ENCODE measurements around the gene ZNF580. TPM values are rescaled to one million over a fixed set of nuclear protein-coding genes. Genes with fewer than 3 reads are reported as not detected.

ZNF580 gene
- total RNA-seq, 1 donor from 2014 or later: 35.8 TPM

- no peaks in the 10 kb centered on the region for H3K27me3 Mint-ChIP-seq (ENCODE audit: low read depth, unreplicated experiment)
- Histone ChIP-seq H3K27me3 (ENCODE audit: insufficient read depth, low read length) (no peaks in the 10 kb centered on the region), H3K9me3 (ENCODE audit: insufficient read depth, low read depth, low read length) (no peaks in the 10 kb centered on the region), H4K20me1 (ENCODE audit: insufficient read depth, low read length) (peaks cover 14% of the 10 kb centered on the region), H2AFZ (ENCODE audit: low read depth, low read length) (peak overlapping the region; percentile 72), H3K4me3 (ENCODE audit: insufficient read depth, low read depth, low read length) (peak overlapping the region; percentile 99), H3K27ac (ENCODE audit: low read depth, low read length) (peak overlapping the region; percentile 96), H3K4me2 (ENCODE audit: low read length) (peak overlapping the region; percentile 98), H3K36me3 (ENCODE audit: insufficient read depth, low read length) (no peaks in the 10 kb centered on the region), H3K79me2 (ENCODE audit: insufficient read depth, low read length) (peaks cover 48% of the 10 kb centered on the region), H3K9ac (ENCODE audit: low read length) (peak overlapping the region; percentile 100), H3K4me1 (ENCODE audit: insufficient read depth, low read length) (peaks cover 23% of the 10 kb centered on the region)
- H3K9me3 Mint-ChIP-seq (ENCODE audit: unreplicated experiment): peaks cover 3% of the 10 kb centered on the region
- peak overlapping the region; percentile 100 for H3K27ac Mint-ChIP-seq (ENCODE audit: unreplicated experiment)
- peak overlapping the region; percentile 100 for H3K4me3 Mint-ChIP-seq (ENCODE audit: unreplicated experiment)
- DNase-seq (ENCODE audit: low read depth): no peak
- H3K4me1 Mint-ChIP-seq (ENCODE audit: low read depth, unreplicated experiment): peaks cover 22% of the 10 kb centered on the region
- FAIRE-seq: no peak
- no peak for TF ChIP-seq CTCF (IDR thresholded peaks at IDR 0.05; ENCODE audit: insufficient read depth, low read depth, low read length)
- no peak for TF ChIP-seq EZH2 (IDR thresholded peaks at IDR 0.05; ENCODE audit: insufficient read depth, low read length)
- H3K36me3 Mint-ChIP-seq (ENCODE audit: low read depth, unreplicated experiment): peaks cover 7% of the 10 kb centered on the region
Measured at GRCh38 chr19:55635334-55635717, 5.5 kb upstream of the ZNF580 start.

DNA sequence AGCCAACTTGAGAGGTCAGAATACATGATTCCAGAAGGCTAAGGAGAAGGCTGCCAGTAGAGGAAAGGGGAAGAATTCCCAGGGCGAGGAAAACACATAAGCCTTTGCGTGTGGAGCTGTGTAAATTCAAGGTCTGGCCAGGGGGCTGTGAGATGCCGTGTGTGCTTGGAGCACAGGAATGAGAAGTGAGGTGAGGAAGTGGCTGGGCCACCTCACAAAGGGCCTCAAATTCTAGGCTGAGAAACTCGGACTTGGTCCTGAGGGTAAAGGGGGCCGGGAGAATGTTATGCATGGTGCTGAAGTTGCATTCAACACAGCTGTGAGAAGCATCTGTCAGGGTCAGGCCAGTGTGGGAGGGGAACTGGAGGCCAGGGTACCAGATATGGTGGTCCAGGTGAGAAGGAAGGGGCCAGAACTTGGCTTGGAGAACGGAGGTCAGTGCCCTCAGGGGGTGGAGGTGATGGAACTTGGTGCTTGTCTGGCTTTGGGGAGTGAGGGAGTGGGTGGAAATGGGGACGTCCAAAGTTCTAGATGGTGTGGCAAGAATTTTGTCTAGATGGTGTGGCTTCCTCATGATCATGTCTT, 4.9 kb upstream of the ZNF580 start:
- H3K4me1 Mint-ChIP-seq (ENCODE audit: low read depth, unreplicated experiment): peaks cover 22% of the 10 kb centered on the region

More for the DNA sequence above, 4.9 kb upstream of the ZNF580 start:
- H3K79me2 ChIP-seq (ENCODE audit: insufficient read depth, low read length): peaks cover 48% of the 10 kb centered on the region
- peaks cover 3% of the 10 kb centered on the region for H3K9me3 Mint-ChIP-seq (ENCODE audit: unreplicated experiment)
- H3K27me3 Mint-ChIP-seq (ENCODE audit: low read depth, unreplicated experiment): no peaks in the 10 kb centered on the region
- H3K4me2 ChIP-seq (ENCODE audit: low read length): peak overlapping the region; percentile 98
- peak overlapping the region; percentile 96 for H3K27ac ChIP-seq (ENCODE audit: low read depth, low read length)
- H3K36me3 ChIP-seq (ENCODE audit: insufficient read depth, low read length): no peaks in the 10 kb centered on the region
- peak overlapping the region; percentile 99 for H3K4me3 ChIP-seq (ENCODE audit: insufficient read depth, low read depth, low read length)
- no peak for FAIRE-seq
- H3K4me1 ChIP-seq (ENCODE audit: insufficient read depth, low read length): peaks cover 25% of the 10 kb centered on the region
- peak overlapping the region; percentile 100 for H3K27ac Mint-ChIP-seq (ENCODE audit: unreplicated experiment)
- H3K36me3 Mint-ChIP-seq (ENCODE audit: low read depth, unreplicated experiment): peaks cover 7% of the 10 kb centered on the region
- H2AFZ ChIP-seq (ENCODE audit: low read depth, low read length): no peak overlapping the region
- peak overlapping the region; percentile 100 for H3K9ac ChIP-seq (ENCODE audit: low read length)
- H3K4me3 Mint-ChIP-seq (ENCODE audit: unreplicated experiment): peak overlapping the region; percentile 100
- DNase-seq (ENCODE audit: low read depth): no peak
- no peak for TF ChIP-seq EZH2 (IDR thresholded peaks at IDR 0.05; ENCODE audit: insufficient read depth, low read length)
- no peak for TF ChIP-seq CTCF (IDR thresholded peaks at IDR 0.05; ENCODE audit: insufficient read depth, low read depth, low read length)
- H3K27me3 ChIP-seq (ENCODE audit: insufficient read depth, low read length): no peaks in the 10 kb centered on the region
- H3K9me3 ChIP-seq (ENCODE audit: insufficient read depth, low read depth, low read length): no peaks in the 10 kb centered on the region
- H4K20me1 ChIP-seq (ENCODE audit: insufficient read depth, low read length): peaks cover 14% of the 10 kb centered on the region
